GM12878 (cell line): Measurements from ENCODE around the gene CHIC2. TPM values are rescaled to one million over a fixed set of nuclear protein-coding genes. Genes with fewer than 3 reads are reported as not detected.

Experiments
- ATAC-seq: fragments of 200-7000 bp; cut with Tn5 transposase; 3 replicates; pipeline ENCODE4 v1.9.1; 2020; ENCODE audit warnings: mild to moderate bottlenecking, moderate library complexity
- BruUV-seq: library from RNA; stranded (reverse); fragments of 400-500 nt; replicated peaks from 2 replicates; lab custom pipeline; 2021; lab: Mats Ljungman, UMichigan
- CTCF ChIA-PET: fragments of 300-600 bp; sonication (Branson Sonifier 250); formaldehyde crosslinking; extraction: SDS; loops from one replicate; lab custom pipeline; 2021; ENCODE audit warnings: inconsistent platforms; lab: Yijun Ruan, JAX
- POLR2A ChIA-PET: fragments of 350-600 bp; formaldehyde crosslinking; extraction: SDS; loops from one replicate; lab custom pipeline; 2021; ENCODE audit warnings: inconsistent platforms; lab: Charles Lee
- RAD21 ChIA-PET: fragments of 300-600 bp; sonication (Branson Sonifier 250); formaldehyde crosslinking; loops from one replicate; lab custom pipeline; 2023; ENCODE audit warnings: antibody characterized with exemption; ENCODE audit not compliant: unreplicated experiment; lab: Charles Lee
- SMC1A ChIA-PET: fragments of 300-600 bp; sonication (Branson Sonifier 250); formaldehyde crosslinking; loops from one replicate; lab custom pipeline; 2023; ENCODE audit not compliant: unreplicated experiment, uncharacterized antibody; lab: Charles Lee
- DNase-seq: peaks from one replicate; pipeline ENCODE4 v3.0.0-alpha.2; 2011; ENCODE audit warnings: low read depth, low spot score
- FAIRE-seq: peaks from 3 replicates; lab custom pipeline; 2011; peaks lifted over from hg19 to GRCh38; lab: Jason Lieb, UNC
- H2AFZ ChIP-seq: 2 replicates; pipeline ENCODE4 v1.6.0; 2011; ENCODE audit warnings: low read depth, low read length, control low read depth; ENCODE audit not compliant: control insufficient read depth
- H3K27ac ChIP-seq: 2 replicates; pipeline ENCODE4 v1.5.1; 2011; ENCODE audit warnings: control low read depth; ENCODE audit not compliant: control insufficient read depth, insufficient read depth
- H3K27me3 ChIP-seq, 2 experiments: replicated peaks in 1 of 2; 2 replicates each; pipeline versions ENCODE4 v1.6.0 to v1.6.1; 2011; ENCODE audit warnings: low read length in 1 of 2; ENCODE audit not compliant: control insufficient read depth in 2 of 2, insufficient read depth in 2 of 2
- H3K36me3 ChIP-seq, 2 experiments: 2 replicates each; pipeline ENCODE4 v1.5.1; 2011; ENCODE audit warnings: low read length in 1 of 2; ENCODE audit not compliant: control insufficient read depth in 2 of 2, insufficient read depth in 2 of 2
- H3K4me1 ChIP-seq: 2 replicates; pipeline ENCODE4 v1.6.1; 2011; ENCODE audit warnings: mild to moderate bottlenecking, low read length, moderate library complexity, mixed read lengths; ENCODE audit not compliant: control insufficient read depth, insufficient read depth
- H3K4me2 ChIP-seq: 2 replicates; pipeline ENCODE4 v1.6.0; 2011; ENCODE audit warnings: control low read depth; ENCODE audit not compliant: control insufficient read depth, insufficient read depth
- H3K4me3 ChIP-seq: fragments of 200-600 bp; sonication (generic); 2 replicates; pipeline ENCODE4 v1.5.1; 2016
- H3K79me2 ChIP-seq: 2 replicates; pipeline ENCODE4 v1.6.0; 2011; ENCODE audit warnings: low read length; ENCODE audit not compliant: control insufficient read depth, insufficient read depth
- H3K9ac ChIP-seq: 2 replicates; pipeline ENCODE4 v1.8.0; 2011; ENCODE audit warnings: low read length, control low read depth, mixed read lengths; ENCODE audit not compliant: control insufficient read depth, insufficient read depth
- H3K9me3 ChIP-seq: replicated peaks from 3 replicates; pipeline ENCODE4 v1.5.1; 2011; ENCODE audit warnings: mild to moderate bottlenecking, low read length; ENCODE audit not compliant: control insufficient read depth, insufficient read depth
- H4K20me1 ChIP-seq: 2 replicates; pipeline ENCODE4 v1.6.0; 2011; ENCODE audit not compliant: control insufficient read depth, insufficient read depth
- MTA2 ChIP-seq: fragments of 450-650 bp; IDR thresholded peaks from 2 replicates; pipeline ENCODE4 v1.6.1; 2016; ENCODE audit warnings: low read depth, mild to moderate bottlenecking, moderate library complexity
- WGBS: methylation state at CpG from one replicate; pipeline ENCODE4 v1.1.6; 2016; ENCODE audit warnings: low lambda C conversion rate; ENCODE audit not compliant: insufficient replicate concordance, insufficient coverage; ENCODE audit errors: missing lambda C conversion rate; 5-methylcytosine and 5-hydroxymethylcytosine counted together
- in situ Hi-C: fragments of 300-500 bp; cut with MboI; formaldehyde crosslinking; loops from 9 replicates; pipeline ENCODE4 v1.14.3; 2018; ENCODE audit warnings: mixed read lengths
- intact Hi-C: fragments of 100-400 bp; cut with micrococcal nuclease; formaldehyde crosslinking; loops from one replicate; pipeline ENCODE4 v1.14.2; 2022; ENCODE audit not compliant: unreplicated experiment
- polyA plus RNA-seq, 11 experiments: library from polyadenylated mRNA; depleted of rRNA in 4 of 11; unstranded in 6 of 11; stranded (reverse) in 5 of 11; fragments of >200 nt; fragmentation: Nextera tagmentation in 4 of 11; fragmentation: Illumina TruSeq in 1 of 11; extraction: Ambion mirVana in 4 of 11; extraction: Trizol in 1 of 11; gene quantifications; 1 replicate in 1 of 11; 2 replicates in 10 of 11; pipeline versions ENCODE4 v1.2.1 to v1.2.3, GENCODE V29; 2011 to 2016; ENCODE audit warnings: inconsistent platforms in 2 of 11, missing spikeins in 2 of 11, low read depth in 1 of 11
- total RNA-seq, 4 experiments: library from RNA; depleted of rRNA in 3 of 4; stranded (reverse); fragments of >200 nt in 3 of 4; fragmentation: Illumina TruSeq in 1 of 4; extraction: Trizol in 1 of 4; gene quantifications; 2 replicates each; pipeline versions ENCODE4 v1.2.1 to v1.2.3, GENCODE V29; 2013 to 2021
- TF ChIP-seq, protein P1 (sequence below), 3 experiments: IDR thresholded peaks in 2 of 3; conservative IDR thresholded peaks in 1 of 3; 2 replicates each; pipeline ENCODE4 v1.5.1; 2011; ENCODE audit warnings: low read depth in 3 of 3, low read length in 3 of 3, mild to moderate bottlenecking in 3 of 3, control low read depth in 2 of 3, moderate library complexity in 2 of 3, inconsistent platforms in 1 of 3, mixed read lengths in 1 of 3; ENCODE audit not compliant: control insufficient read depth in 2 of 3, insufficient read depth in 1 of 3; ENCODE audit errors: extremely low read depth in 1 of 3
- TF ChIP-seq, protein P2 (sequence below): fragments of 450-650 bp; IDR thresholded peaks from 2 replicates; pipeline ENCODE4 v1.6.1; 2017; ENCODE audit warnings: borderline replicate concordance
- TF ChIP-seq, protein P3 (sequence below): fragments of 450-650 bp; IDR thresholded peaks from 2 replicates; pipeline ENCODE4 v1.6.1; 2017; ENCODE audit warnings: mild to moderate bottlenecking, low read depth, inconsistent platforms; ENCODE audit not compliant: poor library complexity, severe bottlenecking

The CHIC2 gene
- total and polyA plus RNA-seq, 10 of the 15 experiments (the other 5 are each of a cell fraction or from before 2014, with no cell fraction given): 0.80 to 24.4 (median 12.2) TPM

DNA sequence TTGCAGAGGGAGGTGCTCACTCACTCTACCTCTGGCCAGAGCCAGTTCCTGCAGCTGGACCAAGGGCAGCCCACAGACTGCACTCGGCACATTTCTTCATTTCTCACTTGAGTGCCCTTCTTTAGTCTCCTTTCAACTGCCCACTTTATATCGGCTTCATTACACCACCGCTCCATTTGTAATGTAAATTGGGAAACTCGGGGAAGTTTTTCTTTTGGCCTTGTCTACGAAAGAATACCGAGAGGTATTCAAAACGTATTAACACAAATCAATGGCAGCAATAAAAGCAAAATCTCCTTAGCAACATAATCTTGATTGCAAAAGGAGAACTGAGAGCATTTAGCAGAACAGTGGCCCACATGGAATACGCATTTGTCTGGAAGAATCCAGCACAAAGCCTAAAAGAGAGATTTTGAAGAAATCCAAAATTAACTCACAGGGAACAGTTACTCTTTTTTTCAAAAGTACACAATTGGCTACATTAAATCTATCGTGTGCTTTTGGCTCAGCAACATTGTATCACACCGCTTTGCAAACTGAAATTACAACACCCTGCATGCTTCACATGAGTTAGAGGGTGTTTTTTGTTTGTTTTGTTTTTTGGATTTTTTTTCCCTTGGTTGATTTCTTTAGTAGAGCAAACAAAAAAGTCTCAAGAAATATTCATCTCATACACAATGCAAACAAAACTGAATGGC is 62.6 kb downstream of the CHIC2 start:
- Histone ChIP-seq H4K20me1 (no peaks in the 10 kb centered on the region), H3K79me2 (no peaks in the 10 kb centered on the region), H3K4me3 (no peak overlapping the region), H3K9ac (no peak overlapping the region), H3K27me3 (no peaks in the 10 kb centered on the region), H3K27ac (no peak overlapping the region), H3K4me1 (no peaks in the 10 kb centered on the region), H2AFZ (no peak overlapping the region), H3K36me3 (peaks cover 0 to 3% of the 10 kb centered on the region in 2 experiments; a peak in 1 of 4 replicates), H3K9me3 (no peaks in the 10 kb centered on the region), H3K4me2 (no peak overlapping the region)
- WGBS: 98% methylated on average over 10 of the region's 10 CpGs
- BruUV-seq: no TSS peak
- ATAC-seq: no peak
- in situ Hi-C loops: no loop called here
- DNase-seq: no peak
- POLR2A ChIA-PET: no interaction called here
- TF ChIP-seq, protein P1, sequence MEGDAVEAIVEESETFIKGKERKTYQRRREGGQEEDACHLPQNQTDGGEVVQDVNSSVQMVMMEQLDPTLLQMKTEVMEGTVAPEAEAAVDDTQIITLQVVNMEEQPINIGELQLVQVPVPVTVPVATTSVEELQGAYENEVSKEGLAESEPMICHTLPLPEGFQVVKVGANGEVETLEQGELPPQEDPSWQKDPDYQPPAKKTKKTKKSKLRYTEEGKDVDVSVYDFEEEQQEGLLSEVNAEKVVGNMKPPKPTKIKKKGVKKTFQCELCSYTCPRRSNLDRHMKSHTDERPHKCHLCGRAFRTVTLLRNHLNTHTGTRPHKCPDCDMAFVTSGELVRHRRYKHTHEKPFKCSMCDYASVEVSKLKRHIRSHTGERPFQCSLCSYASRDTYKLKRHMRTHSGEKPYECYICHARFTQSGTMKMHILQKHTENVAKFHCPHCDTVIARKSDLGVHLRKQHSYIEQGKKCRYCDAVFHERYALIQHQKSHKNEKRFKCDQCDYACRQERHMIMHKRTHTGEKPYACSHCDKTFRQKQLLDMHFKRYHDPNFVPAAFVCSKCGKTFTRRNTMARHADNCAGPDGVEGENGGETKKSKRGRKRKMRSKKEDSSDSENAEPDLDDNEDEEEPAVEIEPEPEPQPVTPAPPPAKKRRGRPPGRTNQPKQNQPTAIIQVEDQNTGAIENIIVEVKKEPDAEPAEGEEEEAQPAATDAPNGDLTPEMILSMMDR (IDR thresholded peaks at IDR 0.05 in 2 of 3, conservative IDR thresholded peaks at IDR 0.05 in 1 of 3; ENCODE audit: control insufficient read depth in 2 of 3, extremely low read depth in 1 of 3, insufficient read depth in 1 of 3, low read depth in 3 of 3, low read length in 3 of 3): no peak
- TF ChIP-seq MTA2: no peak
- TF ChIP-seq, protein P2, sequence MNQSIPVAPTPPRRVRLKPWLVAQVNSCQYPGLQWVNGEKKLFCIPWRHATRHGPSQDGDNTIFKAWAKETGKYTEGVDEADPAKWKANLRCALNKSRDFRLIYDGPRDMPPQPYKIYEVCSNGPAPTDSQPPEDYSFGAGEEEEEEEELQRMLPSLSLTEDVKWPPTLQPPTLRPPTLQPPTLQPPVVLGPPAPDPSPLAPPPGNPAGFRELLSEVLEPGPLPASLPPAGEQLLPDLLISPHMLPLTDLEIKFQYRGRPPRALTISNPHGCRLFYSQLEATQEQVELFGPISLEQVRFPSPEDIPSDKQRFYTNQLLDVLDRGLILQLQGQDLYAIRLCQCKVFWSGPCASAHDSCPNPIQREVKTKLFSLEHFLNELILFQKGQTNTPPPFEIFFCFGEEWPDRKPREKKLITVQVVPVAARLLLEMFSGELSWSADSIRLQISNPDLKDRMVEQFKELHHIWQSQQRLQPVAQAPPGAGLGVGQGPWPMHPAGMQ: no peak
- TF ChIP-seq, protein P3, sequence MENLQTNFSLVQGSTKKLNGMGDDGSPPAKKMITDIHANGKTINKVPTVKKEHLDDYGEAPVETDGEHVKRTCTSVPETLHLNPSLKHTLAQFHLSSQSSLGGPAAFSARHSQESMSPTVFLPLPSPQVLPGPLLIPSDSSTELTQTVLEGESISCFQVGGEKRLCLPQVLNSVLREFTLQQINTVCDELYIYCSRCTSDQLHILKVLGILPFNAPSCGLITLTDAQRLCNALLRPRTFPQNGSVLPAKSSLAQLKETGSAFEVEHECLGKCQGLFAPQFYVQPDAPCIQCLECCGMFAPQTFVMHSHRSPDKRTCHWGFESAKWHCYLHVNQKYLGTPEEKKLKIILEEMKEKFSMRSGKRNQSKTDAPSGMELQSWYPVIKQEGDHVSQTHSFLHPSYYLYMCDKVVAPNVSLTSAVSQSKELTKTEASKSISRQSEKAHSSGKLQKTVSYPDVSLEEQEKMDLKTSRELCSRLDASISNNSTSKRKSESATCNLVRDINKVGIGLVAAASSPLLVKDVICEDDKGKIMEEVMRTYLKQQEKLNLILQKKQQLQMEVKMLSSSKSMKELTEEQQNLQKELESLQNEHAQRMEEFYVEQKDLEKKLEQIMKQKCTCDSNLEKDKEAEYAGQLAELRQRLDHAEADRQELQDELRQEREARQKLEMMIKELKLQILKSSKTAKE: no peak
- SMC1A ChIA-PET: no interaction called here
- intact Hi-C loops: no loop called here
- CTCF ChIA-PET: no interaction called here
- no peak for FAIRE-seq
- RAD21 ChIA-PET: no interaction called here
